HG03060 (cell line): ENCODE data around the gene ATXN1.
A peak's percentile ranks its signal among the peaks of the same experiment; 100 is the strongest.

ENCODE experiments used
- ATAC-seq: cut with Tn5 transposase; IDR thresholded peaks from one replicate; pipeline ENCODE4 v1.9.1; 2021; ENCODE audit warnings: low read depth, moderate number of reproducible peaks; ENCODE audit not compliant: unreplicated experiment

ATXN1 gene

GRCh38 chr6:16335176-16335575 lies 426.1 kb downstream of the ATXN1 start:
- no peak for ATAC-seq

GRCh38 chr6:16334671-16335070 lies 426.6 kb downstream of the ATXN1 start:
- ATAC-seq, result no peak

GRCh38 chr6:16333580-16333979 lies 427.7 kb downstream of the ATXN1 start:
- no peak for ATAC-seq

- peak; percentile 45 for ATAC-seq
Measured at GRCh38 chr6:16332175-16332542, 429.1 kb downstream of the ATXN1 start.

GRCh38 chr6:16331384-16332174 lies 429.7 kb downstream of the ATXN1 start:
- ATAC-seq, result peak; percentile 13

- no peak for ATAC-seq
Measured at GRCh38 chr6:16329233-16329632, 432.0 kb downstream of the ATXN1 start.

GRCh38 chr6:16327777-16328325 lies 433.4 kb downstream of the ATXN1 start:
- ATAC-seq, result no peak

- ATAC-seq, result no peak
Measured at GRCh38 chr6:16326971-16327776, 434.1 kb downstream of the ATXN1 start.

- no peak for ATAC-seq
Measured at GRCh38 chr6:16326531-16326930, 434.7 kb downstream of the ATXN1 start.

GRCh38 chr6:16324606-16325225 lies 436.5 kb downstream of the ATXN1 start:
- no peak for ATAC-seq

- no peak for ATAC-seq
Measured at GRCh38 chr6:16324184-16324583, 437.1 kb downstream of the ATXN1 start.

- peak; percentile 69 for ATAC-seq
Measured at GRCh38 chr6:16322666-16323312, 438.5 kb downstream of the ATXN1 start.

GRCh38 chr6:16321826-16322225 lies 439.4 kb downstream of the ATXN1 start:
- ATAC-seq, result no peak

GRCh38 chr6:16321341-16321710 lies 439.9 kb downstream of the ATXN1 start:
- no peak for ATAC-seq

- ATAC-seq, result no peak
Measured at GRCh38 chr6:16320533-16321340, 440.5 kb downstream of the ATXN1 start.

GRCh38 chr6:16319813-16320532 lies 441.3 kb downstream of the ATXN1 start:
- ATAC-seq, result peak; percentile 75

- no peak for ATAC-seq
Measured at GRCh38 chr6:16318953-16319720, 442.1 kb downstream of the ATXN1 start.

GRCh38 chr6:16318538-16318937 lies 442.7 kb downstream of the ATXN1 start:
- ATAC-seq, result no peak
